HG03045 (cell line): ENCODE measurements around the gene CGB2.
"Not testable (repeated sequence)": the region's sequence is repeated elsewhere in the genome, so short reads cannot be mapped to it uniquely, and the experiment has no call there.

ENCODE experiments used
- ATAC-seq: cut with Tn5 transposase; IDR thresholded peaks from one replicate; pipeline ENCODE4 v1.9.1; 2021; ENCODE audit warnings: mild to moderate bottlenecking, moderate library complexity; ENCODE audit not compliant: unreplicated experiment

CGB2 gene

GRCh38 chr19:49031642-49032301 is at the start of gene CGB2:
Gene CGB2 (plus strand): TSS chr19:49031890. CDS start chr19:49032096, 206 bp downstream.
- not testable (repeated sequence) for ATAC-seq

DNA sequence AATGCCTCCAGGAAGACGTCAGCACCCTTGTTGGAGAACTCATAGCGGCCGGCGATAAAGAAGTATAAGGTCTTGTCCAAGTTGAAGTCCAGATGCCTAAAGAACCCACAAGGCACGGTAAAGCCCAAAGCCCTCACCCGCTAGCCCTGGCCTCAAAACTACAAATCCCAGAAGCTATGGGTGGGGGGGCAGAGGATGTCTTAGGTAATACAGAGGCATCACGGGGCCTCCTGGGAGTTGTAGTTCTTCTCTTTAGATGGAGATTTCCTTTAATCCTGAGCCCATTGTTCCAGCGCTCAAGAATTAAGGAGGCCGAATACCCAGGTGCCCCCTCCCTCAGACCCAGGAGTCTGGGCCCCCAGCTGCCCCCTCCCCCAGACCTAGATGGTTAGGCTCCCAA is 49.4 kb upstream of the CGB2 start:
- no peak for ATAC-seq

GRCh38 chr19:48985711-48986110 is 46.0 kb upstream of the CGB2 start:
- no peak for ATAC-seq

GRCh38 chr19:48986211-48986610 is 45.5 kb upstream of the CGB2 start:
- no peak for ATAC-seq

GRCh38 chr19:48987323-48987722 is 44.4 kb upstream of the CGB2 start:
- ATAC-seq: no peak

DNA sequence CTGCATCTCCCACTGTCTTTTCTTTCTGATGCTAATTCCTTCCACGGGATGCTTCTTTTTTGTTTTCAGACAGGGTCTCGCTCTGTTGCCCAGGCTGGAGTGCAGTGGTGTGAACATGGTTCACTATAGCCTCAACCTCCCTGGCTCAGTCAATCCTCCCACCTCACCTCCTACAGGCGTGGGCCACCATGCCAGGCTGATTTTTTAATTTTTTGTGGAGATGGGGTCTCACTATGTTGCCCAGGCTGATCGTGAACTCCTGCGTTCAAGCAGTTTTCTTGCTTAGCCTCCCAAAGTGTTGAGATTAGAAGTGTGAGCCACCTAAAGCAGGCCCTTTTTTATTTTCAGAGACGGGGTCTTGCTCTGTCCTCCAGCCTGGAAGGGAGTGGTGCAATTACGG is 43.4 kb upstream of the CGB2 start:
- ATAC-seq: no peak

DNA sequence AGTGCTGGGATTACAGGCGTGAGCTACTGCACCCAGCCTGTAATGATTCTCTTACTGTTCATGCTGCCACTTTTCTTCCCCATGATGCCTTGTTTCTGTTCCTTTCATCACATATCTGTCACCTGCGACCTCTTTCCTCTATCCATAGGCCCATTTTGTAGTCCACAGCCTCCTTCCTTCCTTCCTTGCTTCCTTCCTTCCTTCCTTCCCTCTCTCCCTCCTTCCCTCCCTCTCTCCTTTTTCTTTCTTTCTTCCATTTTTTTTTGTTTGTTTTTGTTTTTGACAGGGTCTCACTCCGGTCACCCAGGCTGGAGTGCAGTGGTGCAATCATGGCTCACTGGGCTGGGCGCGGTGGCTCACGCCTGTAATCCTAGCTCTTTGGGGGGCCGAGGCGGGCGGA is 42.8 kb upstream of the CGB2 start:
- ATAC-seq: no peak

GRCh38 chr19:48989701-48990291 is 41.9 kb upstream of the CGB2 start:
- no peak for ATAC-seq

DNA sequence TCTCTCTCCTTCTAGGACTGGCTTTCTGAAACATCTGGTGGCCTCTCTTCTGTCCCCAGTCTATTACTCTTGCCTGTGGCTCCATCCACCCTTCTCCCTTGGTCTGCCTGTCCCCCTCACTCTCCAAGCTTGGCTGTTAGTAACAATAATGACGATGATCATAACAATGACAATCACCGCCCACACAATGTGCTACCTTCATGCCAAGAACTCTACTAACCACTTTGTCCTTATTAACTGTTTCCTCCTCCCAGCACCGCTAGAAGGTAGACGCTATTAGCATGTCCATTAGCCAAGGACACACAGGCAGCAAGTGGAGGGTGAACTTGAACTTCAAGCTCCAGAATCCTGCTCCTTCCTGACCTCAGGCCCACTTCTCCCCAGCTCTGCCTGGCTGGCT is 41.3 kb upstream of the CGB2 start:
- ATAC-seq: no peak

GRCh38 chr19:48991011-48991609 is 40.6 kb upstream of the CGB2 start:
- ATAC-seq: no peak

DNA sequence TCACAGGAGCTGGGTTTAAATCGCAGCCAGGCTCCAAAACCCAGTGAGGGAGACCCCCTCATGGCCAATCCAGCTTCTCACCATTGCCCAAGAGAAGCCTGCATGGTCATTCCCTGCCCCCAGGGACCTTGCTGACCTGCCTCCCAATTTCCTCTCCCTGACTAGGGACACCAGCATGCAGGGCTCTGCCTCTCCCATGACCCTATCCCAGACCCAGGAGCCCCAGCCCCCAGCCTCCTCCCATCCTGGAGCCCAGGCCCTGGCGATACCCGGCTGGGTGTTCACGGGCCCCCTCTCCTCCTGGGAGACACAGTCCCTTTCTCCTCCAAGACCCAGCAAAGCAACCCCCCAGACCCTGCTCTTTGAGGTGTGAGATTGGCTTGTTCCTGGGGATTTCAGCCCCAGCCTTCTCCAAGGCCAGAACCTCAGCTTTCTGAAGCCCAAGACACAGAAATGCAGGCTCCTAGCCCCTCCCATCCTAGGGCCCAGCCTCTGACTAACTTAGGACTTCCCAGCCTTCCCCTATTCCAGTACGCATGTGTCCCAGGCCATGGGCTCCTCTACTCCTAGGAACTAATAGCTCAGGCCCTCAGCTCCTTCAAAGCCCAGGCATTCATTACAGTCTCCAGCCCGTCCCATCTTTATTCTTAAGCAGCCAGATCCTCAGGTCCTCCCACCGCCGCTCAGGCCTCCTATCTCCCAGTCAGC is 39.7 kb upstream of the CGB2 start:
- no peak for ATAC-seq

DNA sequence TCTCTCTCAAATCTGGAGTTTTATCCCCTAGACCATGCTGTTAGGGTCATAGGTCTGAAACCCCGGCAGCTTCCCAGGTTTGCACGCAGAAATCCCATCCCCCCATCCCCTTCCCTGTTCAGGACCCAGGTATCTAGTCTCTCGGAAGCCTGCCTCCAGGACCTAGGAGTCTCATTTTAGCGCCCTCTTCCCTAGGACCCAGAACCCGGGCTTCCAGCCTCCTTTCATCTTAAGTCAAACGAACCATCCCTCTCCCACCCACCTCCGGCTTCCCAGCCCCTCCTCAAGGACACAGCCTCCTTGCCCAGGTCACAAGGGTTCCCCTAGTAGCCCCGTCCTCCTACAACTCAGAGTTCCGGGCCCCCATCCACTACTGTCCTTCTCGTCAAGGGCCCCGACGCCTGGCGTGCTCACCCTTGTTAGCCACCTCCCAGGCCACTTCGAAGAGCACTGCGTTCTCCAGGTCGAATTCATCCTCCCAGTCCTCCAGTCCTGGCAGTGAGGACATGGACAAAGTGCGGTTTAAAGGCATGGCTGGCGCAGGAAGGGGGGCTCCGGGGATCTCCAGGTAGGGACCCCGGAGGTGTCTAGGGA is 39.0 kb upstream of the CGB2 start:
- ATAC-seq: no peak

DNA sequence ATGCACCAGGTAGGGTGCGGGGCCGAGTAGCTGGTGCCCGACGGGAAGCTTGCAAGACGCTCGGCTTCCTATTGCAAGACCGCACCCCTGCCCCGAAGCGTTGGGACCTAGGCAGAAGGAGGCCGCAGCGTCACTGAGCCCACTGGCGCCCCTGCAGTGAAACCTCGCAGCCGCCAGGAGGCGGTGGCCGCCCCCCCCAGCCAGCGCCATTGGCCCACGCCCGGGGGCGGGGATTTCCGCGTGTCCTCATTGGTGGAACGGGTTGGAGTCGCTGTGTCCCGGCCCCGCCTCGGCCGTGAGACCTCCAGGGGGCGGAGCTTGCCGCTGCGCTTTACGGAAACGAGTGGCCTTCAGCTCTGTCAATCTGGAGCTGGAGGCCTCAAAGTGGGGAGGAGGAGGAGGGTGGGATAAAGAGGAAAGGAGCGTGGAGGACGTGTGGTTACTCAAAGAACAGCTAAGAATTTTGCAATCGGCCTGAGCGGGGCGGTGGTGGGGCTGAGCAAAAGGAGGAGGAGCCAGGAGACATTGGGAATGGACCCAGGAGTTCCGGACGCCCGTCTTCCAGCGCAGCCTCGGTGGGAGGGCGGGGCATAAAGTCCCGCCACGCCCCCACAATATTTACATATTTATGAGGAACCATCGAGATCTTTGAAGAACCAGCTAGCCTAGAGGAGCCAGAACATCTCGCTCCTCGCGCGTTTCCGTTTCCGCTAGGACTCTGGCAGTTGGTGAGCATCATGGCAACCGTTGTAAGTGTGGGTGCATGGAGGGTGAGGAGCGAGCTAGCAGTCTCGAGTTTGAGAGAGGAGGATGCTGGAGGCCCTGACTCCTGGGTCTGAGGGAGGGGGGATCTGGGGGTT is 38.3 kb upstream of the CGB2 start, which contains the start of the genes GYS1 and RUVBL2:
Gene GYS1, minus strand, starts transcription at position 135 of the 860 bp plus-strand sequence. CDS start 197 bp downstream, outside the sequence.
Gene RUVBL2, plus strand, starts transcription at position 713 of the 860 bp plus-strand sequence. Its CDS starts 25 bp downstream, at position 738.
- ATAC-seq: peak; percentile 86

DNA sequence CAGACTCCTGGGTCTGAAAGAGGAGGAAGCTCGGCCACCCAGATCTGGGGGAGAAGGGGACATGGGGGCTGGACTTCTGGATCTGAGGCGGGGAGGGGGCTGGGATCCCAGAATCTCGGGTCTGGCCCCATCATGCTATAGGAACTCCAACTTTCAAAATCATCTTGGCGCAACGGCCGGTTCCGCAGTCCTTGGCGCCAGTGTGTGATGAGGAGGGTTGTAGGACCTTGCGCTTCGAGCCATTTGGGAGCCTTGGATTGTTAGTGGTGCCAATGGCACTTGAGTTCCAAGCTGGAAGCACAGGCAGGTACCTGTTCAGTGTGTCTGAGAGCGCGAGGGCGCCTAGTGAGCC is 37.7 kb upstream of the CGB2 start:
- ATAC-seq: no peak

DNA sequence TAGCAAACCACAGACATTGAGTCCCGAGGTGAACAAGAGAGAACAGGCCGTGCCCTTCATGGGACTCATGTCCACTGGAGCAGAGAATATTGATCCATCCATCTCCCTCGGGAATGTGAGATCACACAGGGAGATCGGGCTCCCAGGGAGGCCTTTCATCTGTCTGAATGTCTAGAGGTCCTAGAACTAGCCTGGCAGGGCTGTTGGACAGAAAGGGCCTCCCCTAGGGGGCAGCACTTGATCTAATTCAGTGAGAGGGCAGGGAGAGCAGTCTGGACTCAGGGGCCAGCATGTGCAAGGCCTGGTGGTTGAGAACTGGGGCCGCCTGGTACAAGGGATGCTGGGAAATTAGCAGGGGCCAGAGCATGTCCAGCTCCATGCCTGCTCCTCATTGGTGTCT is 33.7 kb upstream of the CGB2 start:
- ATAC-seq: no peak

- ATAC-seq: no peak
These were observed 32.0 kb upstream of the CGB2 start for GRCh38 chr19:48999481-49000325.

DNA sequence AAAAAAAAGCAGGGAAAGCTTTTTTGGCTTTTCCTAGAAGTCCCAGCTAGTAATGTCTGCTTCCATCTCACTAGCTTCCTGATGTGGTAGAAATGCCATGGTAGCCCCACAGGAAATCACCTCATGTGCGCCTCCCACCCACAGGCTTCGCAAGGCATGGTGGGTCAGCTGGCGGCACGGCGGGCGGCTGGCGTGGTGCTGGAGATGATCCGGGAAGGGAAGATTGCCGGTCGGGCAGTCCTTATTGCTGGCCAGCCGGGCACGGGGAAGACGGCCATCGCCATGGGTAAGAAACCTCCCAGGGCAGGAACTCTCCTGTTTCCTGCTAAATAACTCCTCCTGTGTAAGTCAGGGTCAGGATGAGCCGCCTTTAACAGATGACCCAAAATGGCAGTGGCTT is 27.6 kb upstream of the CGB2 start:
- no peak for ATAC-seq

DNA sequence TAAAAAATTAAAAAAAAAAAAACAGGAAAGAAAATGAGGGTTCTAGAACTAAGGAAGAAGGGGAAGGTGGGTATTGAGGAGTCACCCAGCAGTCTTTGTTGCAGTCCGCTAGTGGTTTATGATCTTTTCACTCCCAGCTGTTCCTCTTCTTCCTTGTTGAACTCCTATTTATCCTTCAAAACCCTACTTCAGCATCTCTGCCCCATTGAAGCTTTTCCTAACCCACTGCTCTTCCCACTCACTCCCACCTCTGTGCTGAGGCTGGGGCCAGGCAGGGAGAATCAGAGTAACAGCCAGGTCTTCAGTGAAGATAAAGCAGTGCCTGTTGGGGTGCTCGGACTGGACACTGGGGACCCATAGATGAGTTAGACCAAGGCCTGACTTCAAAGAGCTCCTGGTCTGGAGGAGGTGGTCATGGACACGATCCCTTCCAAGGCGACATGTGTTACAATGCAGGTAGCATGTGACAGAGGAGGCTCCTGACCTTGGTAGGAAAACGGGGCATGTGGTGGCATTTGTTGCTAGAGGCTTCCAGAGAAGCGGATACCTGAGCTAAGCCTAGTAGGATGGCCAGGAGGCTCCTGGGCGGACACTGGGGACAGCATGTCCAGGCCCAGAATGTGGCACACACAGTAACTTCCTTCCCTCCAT is 26.6 kb upstream of the CGB2 start:
- ATAC-seq: no peak

GRCh38 chr19:49006905-49007304 is 24.8 kb upstream of the CGB2 start:
- ATAC-seq: no peak
